H9 (cell line): ENCODE data around the gene CMSS1. TPM values are rescaled to one million over a fixed set of nuclear protein-coding genes. Genes with fewer than 3 reads are reported as not detected.
A peak's percentile ranks its signal among the peaks of the same experiment; 100 is the strongest.

ENCODE experiments used
- DNase-seq: peaks from one replicate; pipeline ENCODE4 v3.0.0-alpha.2; 2017
- H2AFZ ChIP-seq: one replicate; pipeline ENCODE4 v1.6.1; 2013; ENCODE audit warnings: mild to moderate bottlenecking, low read length, control low read depth, moderate library complexity
- H2AK5ac ChIP-seq: 2 replicates; pipeline ENCODE4 v1.6.1; 2013; ENCODE audit warnings: low read length, control low read depth, mixed read lengths; ENCODE audit not compliant: insufficient read length
- H2BK120ac ChIP-seq: one replicate; pipeline ENCODE4 v1.6.1; 2013; ENCODE audit warnings: low read depth, mild to moderate bottlenecking, low read length, control low read depth, inconsistent platforms; ENCODE audit not compliant: poor library complexity, severe bottlenecking
- H2BK12ac ChIP-seq: 2 replicates; pipeline ENCODE4 v1.6.1; 2013; ENCODE audit warnings: low read length, control low read depth, mixed read lengths, low read depth; ENCODE audit not compliant: insufficient read length
- H2BK15ac ChIP-seq: 2 replicates; pipeline ENCODE4 v1.6.1; 2013; ENCODE audit warnings: low read depth, low read length, control low read depth
- H2BK20ac ChIP-seq: one replicate; pipeline ENCODE4 v1.6.1; 2013; ENCODE audit warnings: low read depth, mild to moderate bottlenecking, low read length, control low read depth, inconsistent platforms; ENCODE audit not compliant: poor library complexity, severe bottlenecking
- H2BK5ac ChIP-seq: 2 replicates; pipeline ENCODE4 v1.6.1; 2013; ENCODE audit warnings: low read length, control low read depth, mixed read lengths; ENCODE audit not compliant: insufficient read length
- H3K14ac ChIP-seq: 2 replicates; pipeline ENCODE4 v1.6.1; 2013; ENCODE audit warnings: low read length, control low read depth; ENCODE audit not compliant: insufficient read depth
- H3K18ac ChIP-seq: 2 replicates; pipeline ENCODE4 v1.6.1; 2013; ENCODE audit warnings: low read depth, mild to moderate bottlenecking, mixed read lengths, low read length, control low read depth; ENCODE audit not compliant: insufficient read length
- H3K23ac ChIP-seq: 2 replicates; pipeline ENCODE4 v1.6.1; 2013; ENCODE audit warnings: low read length, control low read depth, mixed read lengths, low read depth; ENCODE audit not compliant: insufficient read length
- H3K23me2 ChIP-seq: 2 replicates; pipeline ENCODE4 v1.6.1; 2013; ENCODE audit warnings: low read depth, mild to moderate bottlenecking, mixed read lengths, low read length, control low read depth; ENCODE audit not compliant: insufficient read length, poor library complexity, severe bottlenecking
- H3K27ac ChIP-seq: 2 replicates; pipeline ENCODE4 v1.5.1; 2013; ENCODE audit warnings: low read length, control low read depth, mixed read lengths, low read depth; ENCODE audit not compliant: insufficient read length
- H3K27me3 ChIP-seq: 2 replicates; pipeline ENCODE4 v1.6.1; 2013; ENCODE audit warnings: low read length, control low read depth, inconsistent platforms; ENCODE audit not compliant: insufficient read depth
- H3K4ac ChIP-seq: 2 replicates; pipeline ENCODE4 v1.6.1; 2013; ENCODE audit warnings: low read depth, mild to moderate bottlenecking, control low read depth, inconsistent platforms, low read length, moderate library complexity
- H3K4me1 ChIP-seq: 2 replicates; pipeline ENCODE4 v1.6.1; 2013; ENCODE audit warnings: low read length, control low read depth, inconsistent platforms; ENCODE audit not compliant: insufficient read depth
- H3K4me2 ChIP-seq: 2 replicates; pipeline ENCODE4 v1.6.1; 2013; ENCODE audit warnings: low read length, control low read depth, mixed read lengths; ENCODE audit not compliant: insufficient read length, insufficient read depth
- H3K56ac ChIP-seq: 2 replicates; pipeline ENCODE4 v1.6.1; 2013; ENCODE audit warnings: low read depth, mild to moderate bottlenecking, mixed read lengths, low read length, control low read depth; ENCODE audit not compliant: insufficient read length
- H3K79me1 ChIP-seq: 2 replicates; pipeline ENCODE4 v1.6.1; 2013; ENCODE audit warnings: low read depth, mild to moderate bottlenecking, moderate library complexity, low read length, control low read depth, inconsistent platforms; ENCODE audit not compliant: insufficient read depth, poor library complexity, severe bottlenecking
- H3K79me2 ChIP-seq: 2 replicates; pipeline ENCODE4 v1.6.1; 2013; ENCODE audit warnings: low read length, control low read depth, inconsistent platforms; ENCODE audit not compliant: insufficient read depth
- H3K9ac ChIP-seq: 2 replicates; pipeline ENCODE4 v1.6.1; 2013; ENCODE audit warnings: low read length, control low read depth, mixed read lengths; ENCODE audit not compliant: insufficient read length; ENCODE audit errors: extremely low read depth
- H3K9me3 ChIP-seq: one replicate; pipeline ENCODE4 v1.6.1; 2013; ENCODE audit warnings: low read depth, low read length, inconsistent platforms; ENCODE audit not compliant: control insufficient read depth
- H3T11ph ChIP-seq: one replicate; pipeline ENCODE4 v1.6.1; 2013; ENCODE audit warnings: mild to moderate bottlenecking, low read length, control low read depth, inconsistent platforms
- H4K20me1 ChIP-seq: one replicate; pipeline ENCODE4 v1.6.1; 2013; ENCODE audit not compliant: control insufficient read depth, insufficient read length, insufficient read depth
- H4K5ac ChIP-seq: 2 replicates; pipeline ENCODE4 v1.6.1; 2013; ENCODE audit warnings: low read depth, mild to moderate bottlenecking, mixed read lengths, low read length, control low read depth; ENCODE audit not compliant: insufficient read length
- H4K8ac ChIP-seq: replicated peaks from 2 replicates; pipeline ENCODE4 v1.6.1; 2013; ENCODE audit warnings: low read length, control low read depth, mixed read lengths, low read depth; ENCODE audit not compliant: insufficient read length
- H4K91ac ChIP-seq: 2 replicates; pipeline ENCODE4 v1.6.1; 2013; ENCODE audit warnings: low read depth, mild to moderate bottlenecking, moderate library complexity, mixed read lengths, low read length, control low read depth; ENCODE audit not compliant: insufficient read length
- H3K27ac Mint-ChIP-seq, 3 experiments: 2 replicates in 2 of 3; 3 replicates in 1 of 3; pipeline ENCODE4 v1.8.0; 2020 to 2021; ENCODE audit warnings: mixed read lengths in 3 of 3, mild to moderate bottlenecking in 1 of 3, moderate library complexity in 1 of 3
- H3K27me3 Mint-ChIP-seq: 2 replicates; pipeline ENCODE4 v1.8.0; 2021; ENCODE audit warnings: low read depth, mild to moderate bottlenecking, moderate library complexity, mixed read lengths
- H3K36me3 Mint-ChIP-seq, 3 experiments: 2 replicates in 2 of 3; 3 replicates in 1 of 3; pipeline ENCODE4 v1.8.0; 2020 to 2021; ENCODE audit warnings: low read depth in 3 of 3, mixed read lengths in 3 of 3; ENCODE audit not compliant: insufficient read depth in 1 of 3
- H3K4me1 Mint-ChIP-seq, 2 experiments: 2 replicates each; pipeline ENCODE4 v1.8.0; 2020; ENCODE audit warnings: mixed read lengths in 2 of 2
- H3K4me3 Mint-ChIP-seq, 2 experiments: 2 replicates in 1 of 2; 3 replicates in 1 of 2; pipeline ENCODE4 v1.8.0; 2020 to 2021; ENCODE audit warnings: mild to moderate bottlenecking in 2 of 2, mixed read lengths in 2 of 2, moderate library complexity in 1 of 2
- H3K9me3 Mint-ChIP-seq, 2 experiments: 2 replicates in 1 of 2; 3 replicates in 1 of 2; pipeline ENCODE4 v1.8.0; 2020; ENCODE audit warnings: mild to moderate bottlenecking in 2 of 2, mixed read lengths in 2 of 2, moderate library complexity in 1 of 2
- CTCF ChIP-seq: fragments of 200-600 bp; sonication (generic); conservative IDR thresholded peaks from 3 replicates; pipeline ENCODE4 v1.8.0; 2021; ENCODE audit warnings: antibody characterized with exemption, mild to moderate bottlenecking
- WGBS: extraction: QIAGEN DNeasy Blood & Tissue Kit; methylation state at CpG from one replicate; pipeline ENCODE4 v1.1.7; 2013; ENCODE audit warnings: missing lambda C conversion rate, low lambda C conversion rate, mixed read lengths; ENCODE audit not compliant: insufficient read length; ENCODE audit errors: extremely low coverage; 5-methylcytosine and 5-hydroxymethylcytosine counted together
- total RNA-seq: library from RNA; stranded (reverse); gene quantifications from 2 replicates; pipeline ENCODE4 v1.2.1, GENCODE V29; 2021

Gene CMSS1
- total RNA-seq, 1 experiment from 2014 or later = 61.8 TPM

- no peak overlapping the region for H3K4ac ChIP-seq
- no peak for DNase-seq
- Mint-ChIP-seq H3K9me3 (no peaks in the 10 kb centered on the region), H3K36me3 (peaks cover 0 to 2% (median 0%) of the 10 kb centered on the region in 3 experiments; a peak in 3 of 7 replicates), H3K27me3 (no peaks in the 10 kb centered on the region), H3K4me3 (no peak overlapping the region), H3K27ac (peak overlapping the region in 2 of 3 experiments; percentile 12 to 36; a peak in 2 of 7 replicates), H3K4me1 (peaks cover 39 to 49% of the 10 kb centered on the region in 2 experiments)
- H4K91ac ChIP-seq = no peak overlapping the region
- no peak overlapping the region for H3K4me2 ChIP-seq
- H4K5ac ChIP-seq = no peak overlapping the region
- no peaks in the 10 kb centered on the region for H3K9me3 ChIP-seq
- H3K27ac ChIP-seq = no peak overlapping the region
- no peak overlapping the region for H2BK12ac ChIP-seq
- H3K27me3 ChIP-seq = no peaks in the 10 kb centered on the region
- H2AK5ac ChIP-seq = no peak overlapping the region
- H3T11ph ChIP-seq = no peak overlapping the region
- H2BK20ac ChIP-seq = no peak overlapping the region
- H4K8ac ChIP-seq = no peak overlapping the region
- no peak for TF ChIP-seq CTCF
- no peaks in the 10 kb centered on the region for H3K23me2 ChIP-seq
- no peak overlapping the region for H3K18ac ChIP-seq
- 0 out of 2 replicates have a peak overlapping the region, but pooled peaks have one; percentile 34 for H2BK15ac ChIP-seq
- no peak overlapping the region for H2BK120ac ChIP-seq
- no peak overlapping the region for H2AFZ ChIP-seq
- no peaks in the 10 kb centered on the region for H3K79me2 ChIP-seq
- no peak overlapping the region for H3K9ac ChIP-seq
- no CpG with 5 or more reads among the region's 1 CpG for WGBS
- H3K79me1 ChIP-seq = no peaks in the 10 kb centered on the region
- no peak overlapping the region for H3K14ac ChIP-seq
- no peak overlapping the region for H2BK5ac ChIP-seq
- no peaks in the 10 kb centered on the region for H4K20me1 ChIP-seq
- peaks cover 16% of the 10 kb centered on the region; the same call in 1 of the 2 replicates for H3K4me1 ChIP-seq
- no peak overlapping the region for H3K56ac ChIP-seq
- no peak overlapping the region for H3K23ac ChIP-seq
These were observed 104.3 kb downstream of the CMSS1 start for GRCh38 chr3:99921986-99922385.
